ENCODE results near the gene ELAVL2.

GRCh38 chr9:23659346-23660006 is 166.6 kb downstream of the ELAVL2 start:
- TF ChIP-seq, protein P1, sequence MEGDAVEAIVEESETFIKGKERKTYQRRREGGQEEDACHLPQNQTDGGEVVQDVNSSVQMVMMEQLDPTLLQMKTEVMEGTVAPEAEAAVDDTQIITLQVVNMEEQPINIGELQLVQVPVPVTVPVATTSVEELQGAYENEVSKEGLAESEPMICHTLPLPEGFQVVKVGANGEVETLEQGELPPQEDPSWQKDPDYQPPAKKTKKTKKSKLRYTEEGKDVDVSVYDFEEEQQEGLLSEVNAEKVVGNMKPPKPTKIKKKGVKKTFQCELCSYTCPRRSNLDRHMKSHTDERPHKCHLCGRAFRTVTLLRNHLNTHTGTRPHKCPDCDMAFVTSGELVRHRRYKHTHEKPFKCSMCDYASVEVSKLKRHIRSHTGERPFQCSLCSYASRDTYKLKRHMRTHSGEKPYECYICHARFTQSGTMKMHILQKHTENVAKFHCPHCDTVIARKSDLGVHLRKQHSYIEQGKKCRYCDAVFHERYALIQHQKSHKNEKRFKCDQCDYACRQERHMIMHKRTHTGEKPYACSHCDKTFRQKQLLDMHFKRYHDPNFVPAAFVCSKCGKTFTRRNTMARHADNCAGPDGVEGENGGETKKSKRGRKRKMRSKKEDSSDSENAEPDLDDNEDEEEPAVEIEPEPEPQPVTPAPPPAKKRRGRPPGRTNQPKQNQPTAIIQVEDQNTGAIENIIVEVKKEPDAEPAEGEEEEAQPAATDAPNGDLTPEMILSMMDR (IDR thresholded peaks at IDR 0.05; ENCODE audit: low read length) = no peak
- TF ChIP-seq EZH2 (IDR thresholded peaks at IDR 0.05; ENCODE audit: borderline replicate concordance, low read length) = no peak
